GM10266 (cell line): ENCODE measurements around the gene MPHOSPH8.
"Not testable (repeated sequence)": the region's sequence is repeated elsewhere in the genome, so short reads cannot be mapped to it uniquely, and the experiment has no call there.

ENCODE experiments used
- DNase-seq: peaks from one replicate; pipeline ENCODE4 v3.0.0; 2012; ENCODE audit errors: extremely low spot score
- CTCF ChIP-seq: IDR thresholded peaks from 2 replicates; pipeline ENCODE4 v1.5.1; 2012; ENCODE audit warnings: mild to moderate bottlenecking, low read depth; ENCODE audit not compliant: control insufficient read depth, insufficient read depth; ENCODE audit errors: missing control alignments

Gene MPHOSPH8

GRCh38 chr13:19634256-19634740 lies 839 bp downstream of the MPHOSPH8 start:
- TF ChIP-seq CTCF: no peak
- DNase-seq: no peak

- not testable (repeated sequence) for DNase-seq
Measured at GRCh38 chr13:19635926-19636325, 2.5 kb downstream of the MPHOSPH8 start.

GRCh38 chr13:19643652-19644051 lies 10.2 kb downstream of the MPHOSPH8 start:
- TF ChIP-seq CTCF: no peak
- DNase-seq: no peak

- TF ChIP-seq CTCF: no peak
- no peak for DNase-seq
Measured at GRCh38 chr13:19645000-19645399, 11.5 kb downstream of the MPHOSPH8 start.

- no peak for DNase-seq
- no peak for TF ChIP-seq CTCF
Measured at GRCh38 chr13:19646063-19646462, 12.6 kb downstream of the MPHOSPH8 start.

- no peak for TF ChIP-seq CTCF
- no peak for DNase-seq
Measured at GRCh38 chr13:19650742-19651141, 17.3 kb downstream of the MPHOSPH8 start.

- no peak for DNase-seq
- TF ChIP-seq CTCF: no peak
Measured at GRCh38 chr13:19657872-19658591, 24.6 kb downstream of the MPHOSPH8 start.
